HG03064 (cell line): ENCODE data around the gene PIK3R5.
"Not testable (repeated sequence)": the region's sequence is repeated elsewhere in the genome, so short reads cannot be mapped to it uniquely, and the experiment has no call there.

Source experiments
- ATAC-seq: cut with Tn5 transposase; IDR thresholded peaks from one replicate; pipeline ENCODE4 v1.9.1; 2021; ENCODE audit warnings: low read depth; ENCODE audit not compliant: unreplicated experiment

Gene PIK3R5

GRCh38 chr17:8861495-8862181 lies 103.9 kb downstream of the PIK3R5 start:
- ATAC-seq: no peak

- no peak for ATAC-seq
These were observed 105.6 kb downstream of the PIK3R5 start for GRCh38 chr17:8859804-8860430.

GRCh38 chr17:8859027-8859803 lies 106.3 kb downstream of the PIK3R5 start:
- ATAC-seq: no peak

- ATAC-seq: peak; percentile 46
These were observed 107.6 kb downstream of the PIK3R5 start for GRCh38 chr17:8857919-8858318.

- no peak for ATAC-seq
These were observed 108.5 kb downstream of the PIK3R5 start for GRCh38 chr17:8856869-8857575.

- not testable (repeated sequence) for ATAC-seq
These were observed 109.3 kb downstream of the PIK3R5 start for GRCh38 chr17:8856205-8856603.

GRCh38 chr17:8855477-8856204 lies 109.9 kb downstream of the PIK3R5 start:
- peak; percentile 46 for ATAC-seq

DNA sequence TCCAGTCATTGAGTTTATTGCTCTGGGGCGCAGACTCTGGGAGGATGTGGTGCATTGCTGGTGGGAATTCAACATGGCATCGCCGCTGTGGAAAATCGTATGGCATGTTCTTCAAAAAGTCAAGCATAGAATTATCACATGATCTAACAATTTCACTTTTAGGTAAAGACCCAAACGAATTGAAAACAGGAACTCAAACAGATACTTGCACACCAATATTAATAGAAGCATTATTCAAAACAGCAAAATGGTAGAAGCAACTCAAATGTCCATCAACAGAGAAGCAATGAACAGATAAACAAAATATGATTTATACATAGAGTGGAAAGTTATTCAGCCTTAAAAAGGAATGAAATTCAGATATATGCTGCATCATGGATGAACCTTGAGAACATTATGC lies 113.9 kb downstream of the PIK3R5 start:
- no peak for ATAC-seq

GRCh38 chr17:8849311-8850041 lies 116.0 kb downstream of the PIK3R5 start:
- ATAC-seq: no peak

- no peak for ATAC-seq
These were observed 117.6 kb downstream of the PIK3R5 start for GRCh38 chr17:8847891-8848290.

GRCh38 chr17:8846768-8847211 lies 118.7 kb downstream of the PIK3R5 start:
- ATAC-seq: no peak

- no peak for ATAC-seq
These were observed 121.0 kb downstream of the PIK3R5 start for GRCh38 chr17:8844229-8845218.

GRCh38 chr17:8843344-8843743 lies 122.2 kb downstream of the PIK3R5 start:
- ATAC-seq: no peak

GRCh38 chr17:8841844-8842243 lies 123.7 kb downstream of the PIK3R5 start:
- no peak for ATAC-seq

DNA sequence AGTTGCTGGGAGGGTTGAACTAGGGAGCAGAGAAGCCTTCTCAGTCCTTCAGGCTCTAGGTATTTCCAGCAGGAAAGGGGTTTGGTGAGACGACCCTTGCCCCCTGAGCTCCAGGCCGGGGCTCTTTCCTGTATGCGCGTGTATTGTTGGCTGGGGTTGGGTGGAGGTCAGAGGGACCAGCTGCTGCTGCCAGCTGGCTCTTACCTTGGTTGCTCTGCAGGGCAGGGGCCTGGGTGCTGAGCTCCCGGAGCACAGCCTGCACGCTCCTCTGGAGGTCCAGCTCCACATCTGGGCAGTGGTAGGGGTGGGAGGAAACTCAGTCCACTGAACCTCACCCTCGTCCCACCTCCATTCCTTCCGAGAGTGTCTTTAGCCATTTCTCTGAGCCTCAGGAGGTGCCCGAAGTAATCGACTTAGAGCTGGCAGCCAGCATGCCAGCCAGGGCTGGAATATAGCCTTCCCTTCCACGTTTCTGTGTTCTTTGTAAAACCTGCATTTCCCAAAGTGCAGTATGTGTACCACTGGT lies 126.0 kb downstream of the PIK3R5 start:
- ATAC-seq: no peak

DNA sequence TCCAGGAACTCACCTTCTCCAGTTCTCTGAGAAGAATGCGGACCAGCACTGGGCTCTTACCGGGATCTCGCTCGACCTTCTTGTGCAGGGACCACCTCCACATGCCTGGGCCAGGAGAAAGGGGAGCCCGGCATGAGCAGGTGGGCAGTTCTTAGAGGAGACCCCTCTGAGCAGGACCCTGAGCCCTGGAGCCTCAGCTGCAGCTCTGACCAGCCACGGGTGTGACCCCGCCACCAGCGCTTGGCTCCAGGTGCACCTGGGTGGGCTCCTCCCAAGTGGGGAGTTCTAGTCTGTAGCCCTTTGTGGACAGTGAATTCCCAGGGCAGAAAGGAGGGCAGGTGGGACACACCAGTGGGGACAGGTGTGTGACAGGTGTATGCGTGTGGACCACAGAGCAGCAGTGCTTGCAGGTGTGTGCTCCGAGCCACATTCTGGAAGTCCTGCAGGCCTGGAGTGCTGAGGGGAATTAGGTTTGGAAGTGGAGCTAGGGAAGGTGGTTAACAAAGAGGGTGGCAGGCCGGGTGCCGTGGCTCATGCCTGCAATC lies 126.9 kb downstream of the PIK3R5 start:
- ATAC-seq: no peak

DNA sequence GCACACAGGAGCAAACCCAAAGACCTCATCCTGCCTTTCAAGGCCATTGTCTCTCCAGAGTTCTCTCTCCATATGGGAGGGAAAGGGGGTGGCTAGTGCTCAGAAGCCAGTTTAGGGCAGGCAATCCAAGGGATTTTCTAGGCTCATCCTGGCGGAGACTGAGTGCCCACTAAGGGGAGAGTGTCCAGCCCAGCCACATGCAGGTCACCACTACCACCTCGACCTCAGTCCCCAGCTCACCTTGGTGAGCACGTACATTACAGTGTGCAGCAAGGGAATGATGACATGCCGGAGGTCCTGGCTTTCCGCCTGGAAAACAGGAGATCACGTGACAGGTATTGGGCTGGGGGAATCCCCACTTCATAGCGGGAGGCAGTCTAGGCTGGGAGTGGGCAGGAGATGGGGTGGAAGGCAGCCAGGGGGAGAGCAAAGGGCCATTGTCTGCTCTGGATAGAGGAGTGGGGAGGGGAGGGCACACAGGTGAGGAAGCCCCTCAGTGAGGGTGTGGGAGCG lies 127.9 kb downstream of the PIK3R5 start:
- no peak for ATAC-seq
